NCI-H748 treated with DMSO at 0.1 percent for 48 hours (cell line): ENCODE measurements around the gene SORCS2.

Experiments
- DNase-seq: peaks from one replicate; lab custom pipeline; 2025; lab: John Stamatoyannopoulos, UW

SORCS2 gene

GRCh38 chr4:7652906-7653305, 460.6 kb downstream of the SORCS2 start:
- no peak for DNase-seq

GRCh38 chr4:7653510-7654369, 461.4 kb downstream of the SORCS2 start:
- no peak for DNase-seq

GRCh38 chr4:7654550-7655445, 462.5 kb downstream of the SORCS2 start:
- DNase-seq, result no peak

- no peak for DNase-seq
Measured at GRCh38 chr4:7655511-7656243, 463.3 kb downstream of the SORCS2 start.

DNA sequence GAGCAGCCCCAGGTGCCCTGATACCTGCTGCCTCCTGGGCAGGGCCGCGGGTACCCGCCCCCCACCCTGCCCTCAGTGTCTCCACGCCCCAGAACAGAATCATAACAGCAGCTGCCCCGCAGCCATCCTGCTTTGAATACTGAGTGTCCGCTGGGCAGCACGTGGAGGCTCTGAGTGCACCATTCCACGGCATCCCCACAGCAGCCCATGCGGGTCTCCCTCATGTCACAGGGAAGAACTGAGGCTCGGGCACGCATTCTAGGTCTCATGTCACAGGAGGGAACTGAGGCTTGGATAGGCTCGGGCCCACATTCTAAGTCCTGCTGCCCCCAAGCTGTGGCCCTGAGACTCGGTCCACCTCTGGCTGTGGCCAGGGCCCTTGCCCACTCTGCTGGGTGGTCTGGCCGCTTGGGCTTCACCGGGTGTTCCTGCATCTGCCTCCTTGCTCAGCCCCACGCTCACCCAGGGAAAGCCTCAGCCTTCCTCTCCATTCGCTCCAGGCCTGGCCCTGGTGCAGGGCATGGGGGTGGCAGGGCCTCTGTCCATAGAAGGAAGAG, 464.0 kb downstream of the SORCS2 start:
- DNase-seq, result no peak

GRCh38 chr4:7657545-7658297, 465.4 kb downstream of the SORCS2 start:
- no peak for DNase-seq

- no peak for DNase-seq
Measured at GRCh38 chr4:7658341-7659204, 466.2 kb downstream of the SORCS2 start.

DNA sequence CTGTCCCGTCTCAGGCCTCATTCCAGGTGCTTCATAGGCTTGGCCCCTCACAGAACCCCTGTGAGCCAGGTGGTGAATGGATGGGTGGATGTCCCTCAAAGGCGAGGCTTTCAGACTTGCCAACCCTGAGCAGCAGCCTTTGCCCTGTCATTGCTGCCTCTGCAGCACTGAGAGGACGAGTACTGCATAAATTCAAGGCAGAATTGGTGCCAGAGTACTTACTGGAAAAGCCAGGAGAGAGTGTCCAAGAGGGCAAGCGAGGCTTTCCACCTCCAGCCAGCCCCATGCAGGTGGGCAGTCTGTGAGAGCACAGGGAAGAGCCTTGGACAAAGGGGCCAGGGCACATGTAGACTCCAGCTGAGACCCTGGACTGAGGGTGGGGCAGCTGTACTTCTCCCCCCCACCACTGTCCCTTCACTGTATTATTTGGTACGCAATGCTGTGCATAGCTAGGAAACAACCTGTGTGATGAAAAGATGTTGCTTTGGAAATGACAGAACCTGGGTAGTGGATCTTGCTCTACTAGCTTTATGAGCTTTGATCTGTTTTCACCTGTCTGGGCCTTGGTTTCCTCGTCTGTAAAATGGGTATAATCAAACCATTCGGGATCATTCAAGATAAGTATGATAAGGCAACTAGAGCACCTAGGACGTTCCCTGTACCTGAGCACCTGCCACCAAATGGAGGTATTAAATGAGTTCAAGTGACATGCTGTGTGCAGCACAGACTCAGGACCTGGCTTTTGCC, 467.3 kb downstream of the SORCS2 start:
- DNase-seq, result no peak

- no peak for DNase-seq
Measured at GRCh38 chr4:7660176-7661039, 468.1 kb downstream of the SORCS2 start.

GRCh38 chr4:7661066-7661748, 468.9 kb downstream of the SORCS2 start:
- no peak for DNase-seq

GRCh38 chr4:7661846-7662506, 469.6 kb downstream of the SORCS2 start:
- no peak for DNase-seq

GRCh38 chr4:7662507-7662846, 470.1 kb downstream of the SORCS2 start:
- no peak for DNase-seq

DNA sequence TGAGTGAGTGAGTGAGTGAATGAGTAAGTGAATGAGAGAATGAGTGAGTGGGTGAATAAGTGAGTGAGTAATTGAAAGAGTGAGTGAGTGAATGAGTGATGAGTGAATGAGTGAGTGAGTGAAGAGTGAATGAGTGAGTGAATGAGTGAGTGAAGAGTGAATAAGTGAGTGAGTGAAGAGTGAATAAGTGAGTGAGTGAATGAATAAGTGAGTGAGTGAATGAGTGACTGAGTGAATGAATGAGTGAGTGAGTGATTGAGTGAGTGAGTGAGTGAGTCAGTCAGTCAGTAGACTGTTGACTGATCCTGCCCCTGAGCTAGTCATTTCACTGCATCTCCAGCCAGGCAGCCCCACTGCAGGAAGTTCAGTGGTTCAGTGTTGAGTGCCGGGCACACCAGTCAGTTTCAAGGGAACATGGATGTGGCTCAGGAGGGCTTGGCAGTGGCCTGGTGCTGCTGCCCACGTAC, 470.8 kb downstream of the SORCS2 start:
- no peak for DNase-seq

DNA sequence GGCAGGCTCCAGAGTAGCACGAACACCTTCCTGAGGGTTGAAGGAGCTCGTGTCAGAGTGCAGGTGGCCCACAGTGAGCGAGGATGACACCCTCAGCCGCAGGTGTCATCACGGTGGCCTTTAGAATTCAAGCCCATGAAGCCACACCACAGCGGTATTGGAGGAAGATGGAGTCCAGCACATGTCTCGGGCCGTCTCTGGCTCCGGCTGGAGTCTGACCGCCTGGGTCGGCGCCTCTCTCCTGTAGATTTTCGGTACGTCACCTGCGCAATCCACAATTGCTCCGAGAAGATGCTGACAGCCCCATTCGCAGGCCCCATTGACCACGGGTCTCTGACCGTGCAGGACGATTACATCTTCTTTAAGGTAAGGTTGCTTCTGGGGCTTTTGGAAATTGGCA, 471.8 kb downstream of the SORCS2 start:
- no peak for DNase-seq

DNA sequence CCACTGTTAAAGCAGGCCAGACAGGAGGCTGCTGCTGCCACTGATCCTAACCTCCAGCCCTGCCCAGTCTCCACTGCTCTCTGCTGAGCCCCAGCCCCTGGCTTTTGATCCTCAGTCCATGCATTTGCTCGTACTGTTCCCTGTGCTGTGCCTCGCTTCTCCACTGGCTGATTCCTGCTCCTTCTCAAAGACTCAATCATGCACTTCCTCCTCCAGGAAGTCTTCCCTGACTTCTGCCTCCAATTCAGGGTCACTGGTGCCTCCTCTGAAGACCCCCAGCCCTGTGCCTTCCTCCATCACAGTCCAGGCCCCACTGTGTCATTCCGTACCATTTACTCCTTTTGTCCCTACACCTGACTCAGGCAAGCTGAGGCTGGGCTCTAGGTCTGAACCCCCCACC, 473.0 kb downstream of the SORCS2 start:
- DNase-seq, result no peak

GRCh38 chr4:7666011-7666410, 473.7 kb downstream of the SORCS2 start:
- no peak for DNase-seq

- no peak for DNase-seq
Measured at GRCh38 chr4:7666744-7667143, 474.4 kb downstream of the SORCS2 start.
